ENCODE data around the gene ANKS1A.

Gene ANKS1A

GRCh38 chr6:35080821-35081425 lies 191.9 kb downstream of the ANKS1A start:
- no peak overlapping the region for H3K4me3 ChIP-seq (ENCODE audit: control insufficient read depth, low read depth, low read length)
- TF ChIP-seq CTCF (conservative IDR thresholded peaks at IDR 0.05; ENCODE audit: control insufficient read depth, insufficient read depth, low read depth, low read length): no peak
- DNase-seq (ENCODE audit: low read depth): no peak

GRCh38 chr6:35081426-35081851 lies 192.4 kb downstream of the ANKS1A start:
- DNase-seq (ENCODE audit: low read depth): no peak
- TF ChIP-seq CTCF (conservative IDR thresholded peaks at IDR 0.05; ENCODE audit: control insufficient read depth, insufficient read depth, low read depth, low read length): no peak

GRCh38 chr6:35082046-35082732 lies 193.1 kb downstream of the ANKS1A start:
- no peak for DNase-seq (ENCODE audit: low read depth)

More at GRCh38 chr6:35081426-35081851, 192.4 kb downstream of the ANKS1A start:
- H3K4me3 ChIP-seq (ENCODE audit: control insufficient read depth, low read depth, low read length): no peak overlapping the region

GRCh38 chr6:35082733-35083403 lies 193.8 kb downstream of the ANKS1A start:
- H3K4me3 ChIP-seq (ENCODE audit: control insufficient read depth, low read depth, low read length): no peak overlapping the region
- no peak for DNase-seq (ENCODE audit: low read depth)
- no peak for TF ChIP-seq CTCF (conservative IDR thresholded peaks at IDR 0.05; ENCODE audit: control insufficient read depth, insufficient read depth, low read depth, low read length)

More at GRCh38 chr6:35082046-35082732, 193.1 kb downstream of the ANKS1A start:
- no peak overlapping the region for H3K4me3 ChIP-seq (ENCODE audit: control insufficient read depth, low read depth, low read length)
- TF ChIP-seq CTCF (conservative IDR thresholded peaks at IDR 0.05; ENCODE audit: control insufficient read depth, insufficient read depth, low read depth, low read length): no peak

- TF ChIP-seq CTCF (conservative IDR thresholded peaks at IDR 0.05; ENCODE audit: control insufficient read depth, insufficient read depth, low read depth, low read length): no peak
- H3K4me3 ChIP-seq (ENCODE audit: control insufficient read depth, low read depth, low read length): no peak overlapping the region
- DNase-seq (ENCODE audit: low read depth): no peak
These were observed 194.5 kb downstream of the ANKS1A start for GRCh38 chr6:35083507-35083906.

- no peak for DNase-seq (ENCODE audit: low read depth)
- H3K4me3 ChIP-seq (ENCODE audit: control insufficient read depth, low read depth, low read length): no peak overlapping the region
- no peak for TF ChIP-seq CTCF (conservative IDR thresholded peaks at IDR 0.05; ENCODE audit: control insufficient read depth, insufficient read depth, low read depth, low read length)
These were observed 195.0 kb downstream of the ANKS1A start for GRCh38 chr6:35084041-35084491.

All from fibroblast of mammary gland (primary cell).